Fibroblast of the aortic adventitia (primary cell): ENCODE results near the gene TGFB2. TPM values are rescaled to one million over a fixed set of nuclear protein-coding genes. Genes with fewer than 3 reads are reported as not detected.

Source experiments
- DNase-seq: peaks from one replicate; pipeline ENCODE4 v3.0.0-alpha.2; 2010; ENCODE audit warnings: low read depth
- H3K4me3 ChIP-seq: 2 replicates; pipeline ENCODE4 v1.5.1; 2011; ENCODE audit warnings: low read depth, mild to moderate bottlenecking, control low read depth, low read length, moderate library complexity
- total RNA-seq: library from RNA; depleted of rRNA; stranded (reverse); fragments of >200 nt; gene quantifications from 2 replicates; pipeline ENCODE4 v1.2.3, GENCODE V29; 2012; ENCODE audit warnings: low replicate concordance
- TF ChIP-seq, protein P1 (sequence below): IDR thresholded peaks from 2 replicates; pipeline ENCODE4 v1.5.1; 2011; ENCODE audit warnings: mild to moderate bottlenecking, low read length, control low read depth, inconsistent platforms; ENCODE audit not compliant: insufficient read depth

Gene TGFB2
- total RNA-seq, 1 donor: 13.5 TPM

DNA sequence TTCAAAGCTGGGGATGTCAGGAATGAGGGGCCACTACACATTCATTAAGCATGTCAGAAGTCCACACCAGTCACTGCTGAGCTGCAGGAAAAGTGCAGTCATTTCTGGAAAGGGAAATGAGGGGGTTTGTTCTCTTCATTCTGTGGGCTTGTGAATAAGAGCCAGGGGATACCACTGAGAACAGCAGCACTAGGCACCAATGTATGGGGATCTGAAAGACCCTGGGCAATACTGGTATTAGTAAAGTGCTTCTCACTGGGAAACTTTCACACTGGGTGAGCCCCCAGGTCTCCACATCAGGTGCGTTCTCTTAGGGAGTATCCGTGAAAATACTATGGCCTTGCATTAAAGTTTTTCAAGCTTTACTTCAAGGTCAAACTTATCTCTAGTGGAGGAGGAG, 49.9 kb downstream of the TGFB2 start:
- TF ChIP-seq, protein P1, sequence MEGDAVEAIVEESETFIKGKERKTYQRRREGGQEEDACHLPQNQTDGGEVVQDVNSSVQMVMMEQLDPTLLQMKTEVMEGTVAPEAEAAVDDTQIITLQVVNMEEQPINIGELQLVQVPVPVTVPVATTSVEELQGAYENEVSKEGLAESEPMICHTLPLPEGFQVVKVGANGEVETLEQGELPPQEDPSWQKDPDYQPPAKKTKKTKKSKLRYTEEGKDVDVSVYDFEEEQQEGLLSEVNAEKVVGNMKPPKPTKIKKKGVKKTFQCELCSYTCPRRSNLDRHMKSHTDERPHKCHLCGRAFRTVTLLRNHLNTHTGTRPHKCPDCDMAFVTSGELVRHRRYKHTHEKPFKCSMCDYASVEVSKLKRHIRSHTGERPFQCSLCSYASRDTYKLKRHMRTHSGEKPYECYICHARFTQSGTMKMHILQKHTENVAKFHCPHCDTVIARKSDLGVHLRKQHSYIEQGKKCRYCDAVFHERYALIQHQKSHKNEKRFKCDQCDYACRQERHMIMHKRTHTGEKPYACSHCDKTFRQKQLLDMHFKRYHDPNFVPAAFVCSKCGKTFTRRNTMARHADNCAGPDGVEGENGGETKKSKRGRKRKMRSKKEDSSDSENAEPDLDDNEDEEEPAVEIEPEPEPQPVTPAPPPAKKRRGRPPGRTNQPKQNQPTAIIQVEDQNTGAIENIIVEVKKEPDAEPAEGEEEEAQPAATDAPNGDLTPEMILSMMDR: no peak
- no peak for DNase-seq
- H3K4me3 ChIP-seq: no peak overlapping the region

DNA sequence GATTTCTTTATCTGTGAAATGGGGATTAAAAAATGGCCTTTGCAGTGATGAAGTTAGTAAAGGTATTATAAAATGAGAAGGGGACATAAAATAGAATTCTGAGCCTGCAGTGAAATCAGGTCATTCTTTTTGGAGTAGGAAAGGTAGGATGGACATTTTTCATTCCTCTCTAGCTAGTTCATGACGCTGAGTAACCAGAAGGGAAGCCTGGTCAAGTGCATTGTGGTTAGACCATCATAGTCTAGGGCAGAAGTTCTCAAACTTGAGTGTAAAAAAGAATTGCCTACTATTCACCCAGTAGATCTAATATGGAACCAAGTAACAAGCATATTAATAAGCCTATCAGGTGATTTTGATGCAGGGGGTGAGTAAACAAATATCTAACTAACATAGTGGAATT, 50.8 kb downstream of the TGFB2 start:
- H3K4me3 ChIP-seq: no peak overlapping the region
- DNase-seq: no peak
- TF ChIP-seq, protein P1: no peak

DNA sequence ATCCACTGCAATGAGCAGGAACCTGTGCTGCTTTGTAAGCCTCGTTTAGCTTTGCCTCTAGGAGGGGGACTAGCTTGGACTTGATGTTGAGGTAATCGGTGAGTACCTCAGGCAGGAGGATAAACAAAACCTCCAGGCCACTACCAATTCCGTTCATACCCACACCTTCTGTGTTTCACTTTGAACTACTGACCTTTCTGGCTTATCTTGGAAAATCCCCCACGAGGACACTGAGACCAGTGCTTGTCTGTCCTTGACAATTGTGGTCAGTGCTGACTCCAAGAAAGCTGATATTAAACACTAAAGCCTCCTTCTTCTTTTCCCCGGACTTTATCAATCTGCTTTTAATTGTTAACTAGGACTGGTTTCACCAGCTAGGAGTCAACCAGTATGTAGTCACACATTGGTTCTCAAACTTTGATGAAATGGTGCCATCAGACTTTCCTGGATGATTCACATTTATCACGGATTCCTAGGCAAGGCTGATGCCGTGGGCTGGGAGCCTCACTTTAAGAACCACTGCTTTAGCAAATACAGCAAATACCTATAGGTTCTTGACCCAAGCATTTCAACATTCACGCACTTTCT, 52.7 kb downstream of the TGFB2 start:
- no peak overlapping the region for H3K4me3 ChIP-seq
- DNase-seq: peak; percentile 49
- TF ChIP-seq, protein P1: no peak

DNA sequence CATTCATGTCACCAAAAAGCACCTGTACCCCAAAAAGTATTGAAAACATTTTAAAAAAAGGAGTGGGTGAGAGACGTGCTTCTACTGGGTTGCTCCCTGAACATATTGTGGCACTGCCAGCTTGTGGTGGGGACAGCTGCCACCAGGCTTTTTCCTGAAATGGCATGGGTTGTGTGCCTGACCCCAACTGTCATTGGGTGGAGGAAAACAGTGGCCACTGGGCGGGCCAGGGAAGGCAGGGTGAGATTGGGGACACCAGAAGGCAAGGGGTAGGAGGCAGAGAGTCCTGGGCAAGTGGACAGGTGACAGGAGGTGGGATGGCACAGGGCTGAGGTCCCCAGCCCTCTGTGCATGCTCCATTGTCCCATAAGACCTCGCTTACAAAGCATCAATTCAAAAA, 55.5 kb downstream of the TGFB2 start:
- no peak for DNase-seq
- H3K4me3 ChIP-seq: no peak overlapping the region
- TF ChIP-seq, protein P1: no peak

DNA sequence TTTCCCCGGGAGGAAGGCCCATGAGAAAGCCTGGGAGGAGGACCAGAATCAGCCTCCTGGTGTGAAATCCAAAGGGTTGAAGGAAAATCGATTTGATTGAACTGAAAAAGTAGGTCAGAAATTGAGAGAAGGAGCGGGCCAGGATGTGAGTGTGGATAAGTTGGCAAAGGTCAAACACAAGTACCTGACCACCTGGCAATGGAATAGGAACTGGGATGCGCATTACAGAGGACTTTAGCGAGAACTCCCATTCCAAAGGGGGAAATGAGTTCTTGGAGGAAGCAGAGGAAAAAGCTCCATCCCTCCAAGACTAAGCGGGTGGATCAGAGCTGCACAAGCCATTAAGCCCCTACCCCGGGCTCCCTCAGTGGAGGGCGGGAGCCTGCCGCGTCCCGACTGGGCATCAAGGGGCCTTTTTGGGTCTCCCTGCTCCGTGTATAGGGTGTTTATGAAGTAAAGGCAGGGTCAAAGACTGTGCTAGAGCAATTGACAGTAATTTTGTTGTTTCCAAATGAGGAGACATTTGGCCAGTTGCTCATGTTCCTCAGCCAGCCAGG, 56.4 kb downstream of the TGFB2 start:
- TF ChIP-seq, protein P1: no peak
- no peak overlapping the region for H3K4me3 ChIP-seq
- DNase-seq: no peak

DNA sequence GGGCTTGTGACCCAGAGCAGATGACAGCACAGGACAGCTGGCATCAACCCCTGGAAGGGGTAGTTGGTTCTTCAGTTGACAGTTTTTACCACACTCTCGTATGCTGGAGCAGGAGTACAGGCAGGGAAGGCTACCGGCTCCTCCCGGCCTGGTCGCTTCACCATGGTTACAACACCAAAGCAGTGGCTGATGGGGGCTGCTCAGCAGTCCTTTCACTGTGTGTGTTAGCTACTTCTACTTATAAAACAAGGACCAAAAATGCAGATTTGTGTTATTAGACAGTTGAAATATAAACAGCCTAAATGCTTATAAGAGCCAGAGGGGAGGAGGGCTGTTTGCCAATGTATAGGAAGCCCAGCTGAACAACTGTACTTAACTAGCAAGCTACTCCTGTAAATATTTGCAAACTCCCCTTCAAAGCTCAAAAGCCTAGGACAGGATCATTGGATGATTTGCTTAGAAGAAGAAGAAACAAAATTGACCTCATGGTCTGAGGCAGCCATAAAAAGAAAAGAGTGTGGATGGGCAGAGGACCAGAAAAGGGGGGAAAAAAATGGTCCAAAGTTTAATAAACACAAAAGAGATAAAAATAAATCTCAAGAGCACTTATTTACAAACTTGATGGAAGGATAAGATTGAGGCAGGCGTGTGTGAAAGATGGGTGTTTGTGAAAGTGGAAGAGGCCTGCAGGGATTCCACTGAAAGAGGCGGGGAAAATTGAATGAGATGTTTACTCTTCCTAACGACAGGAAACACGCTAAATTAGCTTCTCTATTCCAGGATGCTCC, 57.1 kb downstream of the TGFB2 start:
- no peak for DNase-seq
- TF ChIP-seq, protein P1: no peak
- H3K4me3 ChIP-seq: no peak overlapping the region
